AG08395 (cell line): Measurements from ENCODE around the gene CCDC92.
"Not testable (repeated sequence)": the region's sequence is repeated elsewhere in the genome, so short reads cannot be mapped to it uniquely, and the experiment has no call there.

Experiments used
- DNase-seq: peaks from one replicate; pipeline ENCODE4 v3.0.0; 2012; ENCODE audit warnings: mixed read lengths, low spot score

CCDC92 gene

GRCh38 chr12:123949770-123950165 lies 22.9 kb downstream of the CCDC92 start:
- no peak for DNase-seq

GRCh38 chr12:123948796-123949769 lies 23.5 kb downstream of the CCDC92 start:
- no peak for DNase-seq

GRCh38 chr12:123948401-123948795 lies 24.2 kb downstream of the CCDC92 start:
- DNase-seq = no peak

- not testable (repeated sequence) for DNase-seq
Observed at GRCh38 chr12:123947531-123947930, 25.1 kb downstream of the CCDC92 start.

GRCh38 chr12:123946516-123947505 lies 25.8 kb downstream of the CCDC92 start:
- not testable (repeated sequence) for DNase-seq

GRCh38 chr12:123946152-123946515 lies 26.5 kb downstream of the CCDC92 start:
- no peak for DNase-seq

- DNase-seq = no peak
Observed at GRCh38 chr12:123945287-123946151, 27.1 kb downstream of the CCDC92 start.

- no peak for DNase-seq
Observed at GRCh38 chr12:123944696-123945095, 27.9 kb downstream of the CCDC92 start.

GRCh38 chr12:123943816-123944215 lies 28.8 kb downstream of the CCDC92 start:
- DNase-seq = no peak

- DNase-seq = peak; percentile 27
Observed at GRCh38 chr12:123942911-123943648, 29.6 kb downstream of the CCDC92 start.

GRCh38 chr12:123942238-123942653 lies 30.4 kb downstream of the CCDC92 start:
- DNase-seq = peak; percentile 86

- DNase-seq = no peak
Observed at GRCh38 chr12:123941624-123942237, 30.9 kb downstream of the CCDC92 start.

- DNase-seq = no peak
Observed at GRCh38 chr12:123941000-123941399, 31.6 kb downstream of the CCDC92 start.

- no peak for DNase-seq
Observed at GRCh38 chr12:123940627-123940966, 32.0 kb downstream of the CCDC92 start.

GRCh38 chr12:123939716-123940626 lies 32.7 kb downstream of the CCDC92 start:
- DNase-seq = no peak

GRCh38 chr12:123938679-123939480 lies 33.8 kb downstream of the CCDC92 start:
- DNase-seq = no peak

- no peak for DNase-seq
Observed at GRCh38 chr12:123937707-123938591, 34.7 kb downstream of the CCDC92 start.
